GM19397 (cell line): ENCODE measurements around the gene SCO2.

Experiments
- ATAC-seq: cut with Tn5 transposase; IDR thresholded peaks from one replicate; pipeline ENCODE4 v1.9.1; 2021; ENCODE audit warnings: mild to moderate bottlenecking, moderate library complexity; ENCODE audit not compliant: unreplicated experiment

The SCO2 gene

GRCh38 chr22:50525104-50525857 is at the start of gene SCO2:
TSS of gene SCO2 (minus strand) at chr22:50525598. CDS start at chr22:50524411, 1,187 bp downstream.
- peak; percentile 46 for ATAC-seq

GRCh38 chr22:50574383-50574755 is 49.0 kb upstream of the SCO2 start:
- no peak for ATAC-seq

- no peak for ATAC-seq
Observed at GRCh38 chr22:50573491-50574382, 48.3 kb upstream of the SCO2 start.

- ATAC-seq, result no peak
Observed at GRCh38 chr22:50572965-50573364, 47.6 kb upstream of the SCO2 start.

- no peak for ATAC-seq
Observed at GRCh38 chr22:50571264-50572175, 46.1 kb upstream of the SCO2 start.

GRCh38 chr22:50570861-50571260 is 45.5 kb upstream of the SCO2 start:
- ATAC-seq, result no peak

- ATAC-seq, result no peak
Observed at GRCh38 chr22:50569896-50570535, 44.6 kb upstream of the SCO2 start.

- no peak for ATAC-seq
Observed at GRCh38 chr22:50569041-50569459, 43.7 kb upstream of the SCO2 start.

GRCh38 chr22:50568626-50569025 is 43.2 kb upstream of the SCO2 start:
- no peak for ATAC-seq

- ATAC-seq, result no peak
Observed at GRCh38 chr22:50567721-50568252, 42.4 kb upstream of the SCO2 start.

GRCh38 chr22:50564289-50564688 is 38.9 kb upstream of the SCO2 start:
- ATAC-seq, result no peak

- ATAC-seq, result no peak
Observed at GRCh38 chr22:50563413-50564160, 38.2 kb upstream of the SCO2 start.

GRCh38 chr22:50562523-50563412 is 37.4 kb upstream of the SCO2 start, which contains the start of gene SYCE3:
TSS of gene SYCE3 (minus strand) at chr22:50562919. CDS start at chr22:50556405, 6,514 bp downstream.
- ATAC-seq, result peak; percentile 90

- no peak for ATAC-seq
Observed at GRCh38 chr22:50561401-50562358, 36.3 kb upstream of the SCO2 start.

- no peak for ATAC-seq
Observed at GRCh38 chr22:50560034-50560433, 34.6 kb upstream of the SCO2 start.

GRCh38 chr22:50556703-50557102 is 31.3 kb upstream of the SCO2 start:
- no peak for ATAC-seq

- no peak for ATAC-seq
Observed at GRCh38 chr22:50553310-50553709, 27.9 kb upstream of the SCO2 start.
